WTC11 (cell line): ENCODE data around the gene TH.

ENCODE experiments used
- MXD4 ChIP-seq: fragments of 250-450 bp; sonication (Bioruptor Pico); IDR thresholded peaks from 2 replicates; pipeline ENCODE4 v1.8.0; 2021; ENCODE audit warnings: mild to moderate bottlenecking, moderate library complexity, borderline replicate concordance
- NFE2L1 ChIP-seq: sonication (generic); formaldehyde crosslinking; IDR thresholded peaks from 2 replicates; pipeline ENCODE4 v1.8.1; 2023; ENCODE audit warnings: missing genetic modification reagents
- NR3C1 ChIP-seq: sonication (generic); formaldehyde crosslinking; conservative IDR thresholded peaks from 2 replicates; pipeline ENCODE4 v1.8.1; 2023; ENCODE audit warnings: low read depth, mild to moderate bottlenecking, missing genetic modification reagents
- USF2 ChIP-seq: sonication (generic); formaldehyde crosslinking; IDR thresholded peaks from 2 replicates; pipeline ENCODE4 v1.8.1; 2023; ENCODE audit warnings: mild to moderate bottlenecking, missing genetic modification reagents, moderate library complexity
- TF ChIP-seq, protein P1 (sequence below): fragments of 200-600 bp; IDR thresholded peaks from 2 replicates; pipeline ENCODE4 v1.8.0; 2022; ENCODE audit warnings: antibody characterized with exemption
- TF ChIP-seq, protein P2 (sequence below): sonication (generic); formaldehyde crosslinking; IDR thresholded peaks from 2 replicates; pipeline ENCODE4 v1.8.1; 2022; ENCODE audit warnings: low read depth, mild to moderate bottlenecking, moderate library complexity, missing genetic modification reagents, borderline replicate concordance
- TF ChIP-seq, protein P3 (sequence below): sonication (generic); formaldehyde crosslinking; IDR thresholded peaks from 2 replicates; pipeline ENCODE4 v1.8.1; 2022; ENCODE audit warnings: mild to moderate bottlenecking, missing genetic modification reagents, moderate library complexity, borderline replicate concordance
- TF ChIP-seq, protein P4 (sequence below): sonication (generic); formaldehyde crosslinking; IDR thresholded peaks from 2 replicates; pipeline ENCODE4 v1.8.1; 2023; ENCODE audit warnings: mild to moderate bottlenecking, missing genetic modification reagents, moderate library complexity

GRCh38 chr11:2169005-2169378 lies 2.6 kb downstream of the TH start:
- TF ChIP-seq, protein P1, sequence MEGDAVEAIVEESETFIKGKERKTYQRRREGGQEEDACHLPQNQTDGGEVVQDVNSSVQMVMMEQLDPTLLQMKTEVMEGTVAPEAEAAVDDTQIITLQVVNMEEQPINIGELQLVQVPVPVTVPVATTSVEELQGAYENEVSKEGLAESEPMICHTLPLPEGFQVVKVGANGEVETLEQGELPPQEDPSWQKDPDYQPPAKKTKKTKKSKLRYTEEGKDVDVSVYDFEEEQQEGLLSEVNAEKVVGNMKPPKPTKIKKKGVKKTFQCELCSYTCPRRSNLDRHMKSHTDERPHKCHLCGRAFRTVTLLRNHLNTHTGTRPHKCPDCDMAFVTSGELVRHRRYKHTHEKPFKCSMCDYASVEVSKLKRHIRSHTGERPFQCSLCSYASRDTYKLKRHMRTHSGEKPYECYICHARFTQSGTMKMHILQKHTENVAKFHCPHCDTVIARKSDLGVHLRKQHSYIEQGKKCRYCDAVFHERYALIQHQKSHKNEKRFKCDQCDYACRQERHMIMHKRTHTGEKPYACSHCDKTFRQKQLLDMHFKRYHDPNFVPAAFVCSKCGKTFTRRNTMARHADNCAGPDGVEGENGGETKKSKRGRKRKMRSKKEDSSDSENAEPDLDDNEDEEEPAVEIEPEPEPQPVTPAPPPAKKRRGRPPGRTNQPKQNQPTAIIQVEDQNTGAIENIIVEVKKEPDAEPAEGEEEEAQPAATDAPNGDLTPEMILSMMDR, result no peak
- TF ChIP-seq USF2 (no peak), NFE2L1 (CRISPR knock-in tag) (no peak), NR3C1 (CRISPR knock-in tag) (no peak), MXD4 (CRISPR knock-in tag) (no peak)
- TF ChIP-seq, protein P2, sequence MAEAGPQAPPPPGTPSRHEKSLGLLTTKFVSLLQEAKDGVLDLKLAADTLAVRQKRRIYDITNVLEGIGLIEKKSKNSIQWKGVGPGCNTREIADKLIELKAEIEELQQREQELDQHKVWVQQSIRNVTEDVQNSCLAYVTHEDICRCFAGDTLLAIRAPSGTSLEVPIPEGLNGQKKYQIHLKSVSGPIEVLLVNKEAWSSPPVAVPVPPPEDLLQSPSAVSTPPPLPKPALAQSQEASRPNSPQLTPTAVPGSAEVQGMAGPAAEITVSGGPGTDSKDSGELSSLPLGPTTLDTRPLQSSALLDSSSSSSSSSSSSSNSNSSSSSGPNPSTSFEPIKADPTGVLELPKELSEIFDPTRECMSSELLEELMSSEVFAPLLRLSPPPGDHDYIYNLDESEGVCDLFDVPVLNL, result no peak
- TF ChIP-seq, protein P3, sequence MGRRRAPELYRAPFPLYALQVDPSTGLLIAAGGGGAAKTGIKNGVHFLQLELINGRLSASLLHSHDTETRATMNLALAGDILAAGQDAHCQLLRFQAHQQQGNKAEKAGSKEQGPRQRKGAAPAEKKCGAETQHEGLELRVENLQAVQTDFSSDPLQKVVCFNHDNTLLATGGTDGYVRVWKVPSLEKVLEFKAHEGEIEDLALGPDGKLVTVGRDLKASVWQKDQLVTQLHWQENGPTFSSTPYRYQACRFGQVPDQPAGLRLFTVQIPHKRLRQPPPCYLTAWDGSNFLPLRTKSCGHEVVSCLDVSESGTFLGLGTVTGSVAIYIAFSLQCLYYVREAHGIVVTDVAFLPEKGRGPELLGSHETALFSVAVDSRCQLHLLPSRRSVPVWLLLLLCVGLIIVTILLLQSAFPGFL (CRISPR knock-in tag), result no peak
- TF ChIP-seq, protein P4, sequence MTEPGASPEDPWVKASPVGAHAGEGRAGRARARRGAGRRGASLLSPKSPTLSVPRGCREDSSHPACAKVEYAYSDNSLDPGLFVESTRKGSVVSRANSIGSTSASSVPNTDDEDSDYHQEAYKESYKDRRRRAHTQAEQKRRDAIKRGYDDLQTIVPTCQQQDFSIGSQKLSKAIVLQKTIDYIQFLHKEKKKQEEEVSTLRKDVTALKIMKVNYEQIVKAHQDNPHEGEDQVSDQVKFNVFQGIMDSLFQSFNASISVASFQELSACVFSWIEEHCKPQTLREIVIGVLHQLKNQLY (CRISPR knock-in tag), result no peak
